HEK293 (cell line): Measurements from ENCODE around the gene DAPP1.

Experiments
- ZNF24 ChIP-seq: fragments of 450-650 bp; formaldehyde crosslinking; IDR thresholded peaks from 2 replicates; pipeline ENCODE4 v1.5.1; 2016; ENCODE audit warnings: missing biosample characterization, missing genetic modification characterization
- ZNF658 ChIP-seq: fragments of 450-650 bp; formaldehyde crosslinking; IDR thresholded peaks from 2 replicates; pipeline ENCODE4; 2016; ENCODE audit warnings: missing biosample characterization, missing genetic modification characterization
- ZNF701 ChIP-seq: fragments of 450-650 bp; formaldehyde crosslinking; IDR thresholded peaks from 2 replicates; pipeline ENCODE4 v1.5.1; 2016; ENCODE audit warnings: missing biosample characterization, missing genetic modification characterization

GRCh38 chr4:99891351-99891750 is 74.7 kb downstream of the DAPP1 start:
- no peak for TF ChIP-seq ZNF24
- TF ChIP-seq ZNF658 (tag by site-specific recombination): no peak
- TF ChIP-seq ZNF701: no peak
